COLO668 (cell line): Measurements from ENCODE around the gene OPTC.
A peak's percentile ranks its signal among the peaks of the same experiment; 100 is the strongest.
"Not testable (repeated sequence)": the region's sequence is repeated elsewhere in the genome, so short reads cannot be mapped to it uniquely, and the experiment has no call there.

Experiments used
- DNase-seq: peaks from one replicate; lab custom pipeline; 2025; ENCODE audit not compliant: unreplicated experiment; lab: John Stamatoyannopoulos, UW

The OPTC gene, protein sequence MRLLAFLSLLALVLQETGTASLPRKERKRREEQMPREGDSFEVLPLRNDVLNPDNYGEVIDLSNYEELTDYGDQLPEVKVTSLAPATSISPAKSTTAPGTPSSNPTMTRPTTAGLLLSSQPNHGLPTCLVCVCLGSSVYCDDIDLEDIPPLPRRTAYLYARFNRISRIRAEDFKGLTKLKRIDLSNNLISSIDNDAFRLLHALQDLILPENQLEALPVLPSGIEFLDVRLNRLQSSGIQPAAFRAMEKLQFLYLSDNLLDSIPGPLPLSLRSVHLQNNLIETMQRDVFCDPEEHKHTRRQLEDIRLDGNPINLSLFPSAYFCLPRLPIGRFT

DNA sequence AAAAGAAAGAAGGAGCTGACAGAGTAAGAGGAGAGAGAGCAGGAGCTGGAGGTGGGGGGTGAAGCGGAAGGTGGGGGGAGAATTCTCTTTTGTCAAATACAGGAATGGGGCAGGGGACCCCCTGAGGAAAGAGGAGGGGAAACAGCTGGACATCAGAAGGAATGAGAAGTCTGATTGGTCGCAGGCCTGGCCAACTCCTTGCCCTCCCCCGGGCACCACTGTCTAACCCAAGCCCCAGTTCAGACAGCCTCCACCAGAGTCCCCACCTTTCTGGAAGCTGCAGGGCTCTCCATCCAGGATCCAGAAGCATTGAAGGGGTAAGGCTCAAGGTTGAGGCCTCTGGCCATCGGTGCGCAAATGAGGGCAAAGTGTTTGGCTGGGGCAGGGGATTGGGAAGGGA is at the start of gene OPTC:
TSS of gene OPTC (plus strand) at position 253 of the 400 bp plus-strand sequence. CDS start 1,853 bp downstream, outside the sequence.
- no peak for DNase-seq

DNA sequence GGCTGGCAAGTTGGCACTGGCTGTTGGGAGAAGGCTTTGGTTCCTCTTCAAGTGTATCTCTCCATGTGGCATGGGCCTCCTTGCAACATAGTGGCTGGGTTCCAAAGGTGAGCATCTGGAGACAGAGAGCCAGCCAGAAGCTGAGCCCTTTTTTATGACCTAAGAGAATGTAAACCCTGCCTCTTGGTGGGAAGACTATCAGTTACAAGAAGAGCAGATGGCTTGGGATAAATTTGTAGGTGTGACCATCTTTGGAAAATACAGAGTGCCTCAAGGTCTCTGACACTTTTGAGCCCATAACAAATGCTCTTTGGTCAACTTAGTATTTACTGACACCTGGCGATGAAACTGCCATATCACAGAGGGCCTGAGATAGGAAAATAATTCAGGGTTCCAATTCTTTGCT is 49.8 kb upstream of the OPTC start:
- no peak for DNase-seq

DNA sequence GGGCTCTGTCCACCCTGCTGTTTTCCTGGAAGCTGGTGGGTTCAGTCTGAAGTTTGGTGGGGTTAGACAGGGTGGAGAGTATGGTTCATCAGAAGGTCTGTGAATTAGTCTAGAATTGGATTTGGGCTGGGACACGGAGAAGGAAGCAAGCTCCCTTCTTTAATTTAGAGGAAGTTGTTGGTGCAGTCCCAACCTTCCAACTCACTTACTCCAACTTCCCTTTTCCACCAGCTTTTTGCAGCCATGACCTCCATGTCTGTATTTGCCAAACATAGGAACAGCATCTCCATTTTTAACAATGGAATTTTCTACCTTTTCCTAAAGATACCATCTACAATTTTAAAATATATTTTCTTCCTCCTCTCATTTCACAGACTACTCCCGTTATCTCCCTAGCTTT is 46.8 kb upstream of the OPTC start:
- DNase-seq = no peak

DNA sequence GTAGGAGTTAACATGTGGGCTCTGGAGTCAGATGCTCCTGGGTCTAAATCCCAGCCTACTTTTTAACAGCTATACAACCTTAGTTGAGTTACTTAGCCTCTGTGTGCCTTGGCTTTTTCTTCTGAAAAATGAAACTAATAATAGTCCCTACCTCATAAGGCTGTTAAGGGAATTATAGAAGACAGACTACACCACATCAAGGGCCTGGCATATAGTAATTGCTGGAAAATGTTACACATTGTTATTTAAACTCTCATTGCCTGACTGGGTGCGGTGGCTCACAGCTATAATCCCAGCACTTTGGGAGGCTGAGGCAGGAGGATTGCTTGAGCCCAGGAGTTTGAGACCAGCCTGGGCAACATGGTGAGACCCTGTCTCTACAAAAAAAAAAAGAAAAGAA is 46.4 kb upstream of the OPTC start:
- not testable (repeated sequence) for DNase-seq

DNA sequence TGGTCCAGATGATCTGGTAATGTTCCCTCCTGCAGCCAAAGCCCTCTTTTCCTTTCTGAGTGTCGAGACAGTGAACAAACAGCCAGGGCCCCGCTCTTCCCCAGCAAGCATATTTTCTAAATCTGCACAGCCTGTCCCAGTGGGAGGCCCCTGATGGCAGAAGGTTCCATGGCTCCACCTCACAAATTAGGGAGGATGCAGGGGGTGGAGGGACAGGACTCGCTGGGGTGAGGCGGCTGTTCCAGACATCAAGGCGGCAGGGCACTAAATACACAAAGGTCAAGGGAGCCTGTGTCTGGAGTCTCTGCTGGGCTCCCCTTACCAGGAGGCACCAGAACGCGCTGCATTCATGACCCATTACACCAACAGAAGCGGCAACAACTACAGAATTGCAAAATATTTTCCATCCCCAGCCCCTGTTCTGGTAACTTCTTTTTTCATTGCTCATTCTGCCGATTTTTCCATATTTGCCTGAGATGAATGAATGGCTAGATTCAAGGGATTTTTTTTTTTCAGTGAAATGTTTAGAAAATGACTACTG is 45.4 kb upstream of the OPTC start:
- DNase-seq = no peak

DNA sequence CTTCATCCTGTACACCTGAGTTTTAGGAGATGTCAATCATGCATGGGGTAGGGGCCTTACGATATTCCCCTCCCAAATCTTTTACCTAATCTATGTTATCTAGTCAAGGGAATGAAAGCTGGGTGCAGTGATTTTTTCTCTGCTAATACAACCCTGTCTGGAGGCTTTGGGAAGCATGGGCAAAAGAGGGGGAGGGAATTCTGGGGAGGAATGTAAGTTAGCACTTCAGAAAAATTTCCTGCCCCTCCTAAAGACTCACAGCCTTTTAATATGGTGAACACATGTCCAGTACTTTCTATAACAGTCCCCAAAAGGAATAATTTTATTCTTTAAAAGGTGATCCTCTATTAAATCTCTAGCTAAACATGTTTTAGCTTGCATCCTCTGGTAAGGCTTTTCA is 44.0 kb upstream of the OPTC start:
- no peak for DNase-seq

DNA sequence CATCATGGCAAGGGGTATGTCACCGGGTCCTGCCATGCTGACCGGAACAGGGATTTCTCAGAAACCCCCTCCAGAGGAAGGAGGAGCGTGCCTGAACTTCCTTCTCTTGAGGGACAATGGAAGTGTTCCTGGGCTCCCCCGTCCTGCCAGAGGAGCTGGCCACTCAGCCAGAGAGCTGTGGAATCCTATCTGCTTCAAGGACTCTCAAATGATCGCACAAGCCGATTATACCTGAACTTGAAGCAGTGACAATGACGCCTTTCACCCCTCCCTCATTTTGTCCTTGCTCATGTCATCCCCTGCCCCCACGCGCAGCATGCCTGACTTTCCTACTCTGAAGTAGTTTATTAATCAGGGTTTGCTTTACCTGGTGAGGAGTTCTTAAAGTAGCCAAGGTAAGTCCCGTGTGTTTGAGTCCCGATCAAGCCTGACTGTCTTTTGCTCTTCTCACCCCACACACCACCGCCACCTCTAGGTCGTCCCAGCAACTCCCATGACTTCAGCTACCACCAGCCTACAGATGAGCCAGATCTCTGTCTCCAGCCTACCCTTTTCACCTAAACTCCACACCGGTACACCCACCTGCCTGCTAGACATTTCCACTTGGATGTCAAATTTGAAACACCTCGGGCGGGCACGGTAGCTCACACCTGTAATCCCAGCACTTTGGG is 43.3 kb upstream of the OPTC start:
- no peak for DNase-seq

DNA sequence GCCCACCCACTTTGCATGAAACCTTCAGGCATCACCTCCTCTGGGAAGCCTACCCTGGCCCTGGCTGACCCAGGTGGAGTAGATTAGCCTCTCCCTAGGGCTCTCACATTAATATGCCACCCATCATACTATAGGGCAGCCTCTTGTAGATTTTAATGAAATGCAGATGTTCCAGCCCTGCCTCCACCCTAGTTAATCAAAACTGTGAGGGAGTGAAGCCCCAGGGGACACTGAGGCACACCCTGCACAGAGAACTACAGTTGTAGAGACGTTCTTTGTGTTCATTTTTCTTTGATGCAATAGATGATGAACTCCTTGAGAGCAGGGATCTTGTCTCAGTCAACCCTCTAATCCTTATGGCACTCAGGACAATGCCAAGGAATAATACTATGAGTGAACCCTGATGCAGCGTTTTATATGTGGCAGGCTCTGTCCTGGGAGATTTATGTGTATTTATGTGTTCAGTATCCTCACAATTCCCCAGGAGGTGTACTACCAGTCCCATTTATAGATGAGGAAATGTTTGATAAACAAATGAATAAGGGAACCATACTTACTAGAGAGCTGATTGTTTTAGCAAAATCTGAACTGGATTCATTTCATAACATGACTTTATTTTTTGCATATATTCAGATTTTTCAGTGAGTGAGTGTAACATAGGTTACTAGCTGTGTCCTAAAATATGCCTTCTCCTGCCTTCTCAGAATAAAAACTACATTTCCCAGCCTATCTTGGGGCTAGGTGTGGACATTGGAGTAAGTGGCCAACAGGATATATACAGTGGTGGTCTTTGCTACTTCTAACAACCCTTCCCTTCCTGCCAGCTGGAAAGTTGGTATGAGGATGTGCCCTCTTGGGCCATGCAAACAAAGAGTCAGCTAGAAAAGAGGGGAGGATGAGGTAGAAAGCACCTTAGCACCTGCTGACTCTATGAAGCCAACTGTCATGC is 41.8 kb upstream of the OPTC start:
- DNase-seq = no peak

DNA sequence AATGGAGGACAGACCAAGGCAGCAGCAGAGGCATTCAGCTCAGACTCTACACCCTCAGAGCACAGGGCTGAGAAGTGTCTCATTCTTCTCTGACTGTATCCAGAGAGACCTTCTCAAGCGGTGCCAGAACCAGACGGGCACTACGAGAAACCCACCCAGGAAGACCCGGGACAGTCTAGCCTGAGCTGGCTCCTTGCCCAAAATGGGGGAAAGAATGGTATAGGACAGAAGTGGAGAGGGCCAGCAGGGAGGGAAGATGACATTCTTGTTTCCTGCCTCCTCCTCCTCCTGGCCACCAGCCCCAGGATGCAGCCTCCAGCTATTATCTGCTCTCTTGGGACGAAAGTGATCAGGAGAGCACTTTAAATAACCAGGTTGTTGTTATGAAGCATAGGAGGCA is 40.9 kb upstream of the OPTC start:
- no peak for DNase-seq

DNA sequence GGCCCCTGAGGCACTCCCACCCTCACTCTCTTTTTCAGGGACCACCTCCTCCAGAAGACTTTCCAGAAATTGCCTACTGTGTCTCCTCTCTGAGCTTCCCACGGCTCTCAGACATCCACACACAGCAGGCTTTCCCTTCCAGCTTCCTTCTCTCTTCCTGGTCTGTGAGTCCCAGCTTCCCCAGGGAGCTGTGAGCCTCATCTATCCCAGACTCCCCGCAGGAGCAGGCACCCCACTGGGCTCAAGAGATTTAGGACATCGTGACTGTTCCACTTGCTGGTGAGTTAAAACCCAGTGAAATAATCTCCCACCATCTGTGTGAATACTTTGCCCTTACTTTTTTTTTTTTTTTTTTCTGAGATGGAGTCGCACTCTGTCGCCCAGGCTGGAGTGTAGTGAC is 40.3 kb upstream of the OPTC start:
- DNase-seq = no peak

DNA sequence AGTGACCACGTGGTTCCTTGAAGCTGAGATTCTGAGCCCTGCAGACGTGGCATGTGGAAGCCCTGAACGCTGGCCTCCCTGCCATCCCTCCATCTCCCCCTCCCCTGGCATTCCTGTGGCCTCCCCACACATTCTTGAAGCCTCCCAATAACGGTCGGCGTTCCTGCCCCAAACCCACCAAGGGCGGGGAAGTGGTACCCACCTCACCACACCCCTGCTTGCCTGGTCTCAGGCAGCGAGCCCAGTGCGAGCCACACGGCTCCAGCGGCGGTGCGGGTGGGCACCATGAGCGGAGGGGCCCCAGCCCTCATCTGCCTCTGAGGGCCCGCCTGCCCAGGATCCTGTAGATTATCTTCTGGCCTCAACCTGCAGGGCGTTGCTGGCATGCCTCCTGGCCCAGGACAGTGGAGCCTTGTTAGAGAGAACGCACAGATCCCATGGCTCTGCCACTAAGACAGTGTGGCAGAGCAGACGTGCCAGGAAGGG is 38.9 kb upstream of the OPTC start:
- DNase-seq = no peak

DNA sequence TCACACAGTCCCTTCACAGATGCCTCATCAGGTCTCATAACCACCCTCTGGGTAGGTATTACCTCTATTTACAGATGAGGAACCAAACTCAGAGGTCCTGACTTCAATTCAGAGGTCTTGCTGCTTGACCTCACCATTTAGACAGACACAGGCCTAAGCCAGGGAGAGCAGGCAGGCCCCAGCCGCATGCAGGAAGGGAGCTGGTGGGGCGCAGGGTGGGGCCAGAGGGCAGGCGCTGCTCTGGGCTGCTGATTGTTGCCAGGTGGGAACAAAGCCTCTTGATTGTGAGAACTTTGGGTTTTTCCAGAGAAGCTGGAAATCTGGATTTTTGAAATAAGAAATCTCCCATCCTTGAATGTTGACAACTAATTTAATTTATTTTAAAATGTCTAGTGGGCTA is 38.2 kb upstream of the OPTC start:
- DNase-seq = no peak

DNA sequence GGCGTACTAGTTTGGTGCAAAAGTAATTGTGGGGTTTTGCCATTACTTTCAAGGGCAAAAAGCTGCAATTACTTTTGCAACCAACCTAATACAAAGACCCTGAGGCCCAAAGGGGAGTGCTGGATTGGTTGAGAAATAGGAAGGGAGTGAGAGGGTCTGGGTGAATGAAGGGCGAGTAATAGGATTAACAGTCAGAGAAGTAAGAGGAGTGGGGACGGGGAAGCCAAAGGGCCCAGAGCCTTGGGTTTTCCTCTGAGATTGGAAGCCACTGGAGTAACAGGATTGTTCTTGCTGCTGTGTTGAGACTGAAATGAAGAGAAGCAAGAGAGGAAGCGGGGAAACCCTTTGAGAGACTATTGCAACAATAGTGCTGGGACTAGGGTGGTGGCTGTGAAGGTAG is 37.4 kb upstream of the OPTC start:
- no peak for DNase-seq

DNA sequence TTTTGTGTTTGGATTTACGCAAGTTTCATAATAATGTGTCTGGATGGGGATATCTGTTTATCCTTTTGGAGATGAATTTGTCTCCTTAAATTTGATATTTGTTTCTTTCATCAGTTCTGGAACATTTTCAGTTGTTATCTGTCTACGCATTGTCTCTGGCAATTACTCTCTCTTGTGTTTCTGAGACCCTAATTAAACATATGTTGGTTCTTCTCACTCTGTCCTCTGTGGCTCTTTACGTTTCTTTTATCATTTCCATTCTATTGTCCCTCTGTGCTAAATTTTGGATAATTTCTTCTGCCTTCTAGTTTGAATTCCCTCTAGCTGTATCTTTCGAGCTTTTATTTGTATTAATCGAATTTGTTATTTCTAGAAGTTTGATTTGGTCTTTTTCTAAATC is 35.9 kb upstream of the OPTC start:
- DNase-seq = no peak

DNA sequence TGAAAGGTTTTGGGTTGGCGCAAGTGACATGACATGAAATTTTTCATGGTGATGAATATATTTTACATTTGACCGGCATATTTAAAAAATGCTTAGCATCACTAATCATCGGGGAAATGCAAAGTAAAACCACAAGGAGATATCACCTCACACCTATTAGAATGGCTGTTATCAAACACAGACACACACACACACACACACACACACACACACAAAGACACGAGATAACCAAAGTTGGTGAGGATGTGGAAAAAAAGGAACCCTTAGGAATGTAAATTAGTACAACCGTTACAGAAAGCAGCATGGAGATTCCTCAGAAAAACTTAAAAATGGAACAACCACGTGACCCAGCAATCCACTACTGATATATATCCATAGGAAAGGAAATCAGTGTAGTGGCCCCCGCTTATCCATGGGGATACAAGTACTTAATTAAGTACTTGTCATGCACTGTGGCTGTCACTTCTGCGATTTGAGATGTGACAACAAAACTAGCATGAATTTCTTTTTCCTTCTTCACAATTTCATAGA is 34.2 kb upstream of the OPTC start:
- no peak for DNase-seq

DNA sequence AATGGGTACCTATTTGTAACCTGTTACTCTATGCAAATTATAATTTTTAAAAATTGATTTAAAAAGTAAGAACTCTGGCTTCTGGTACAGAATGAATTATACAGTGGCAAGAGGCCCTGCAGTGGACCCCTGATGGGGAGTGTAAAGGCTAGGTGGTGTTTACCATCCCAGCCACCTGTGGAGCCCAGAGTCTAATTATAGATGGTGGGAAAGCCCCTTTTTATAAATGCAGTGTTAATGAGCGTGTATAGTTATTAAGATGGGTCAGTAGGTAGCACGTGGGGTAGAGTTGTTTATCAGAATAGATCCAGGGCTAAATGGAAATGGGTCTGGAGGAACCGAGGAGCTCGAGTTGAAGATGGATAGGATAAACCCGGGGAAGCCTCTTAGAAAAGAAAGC is 32.2 kb upstream of the OPTC start:
- peak; percentile 21 for DNase-seq

DNA sequence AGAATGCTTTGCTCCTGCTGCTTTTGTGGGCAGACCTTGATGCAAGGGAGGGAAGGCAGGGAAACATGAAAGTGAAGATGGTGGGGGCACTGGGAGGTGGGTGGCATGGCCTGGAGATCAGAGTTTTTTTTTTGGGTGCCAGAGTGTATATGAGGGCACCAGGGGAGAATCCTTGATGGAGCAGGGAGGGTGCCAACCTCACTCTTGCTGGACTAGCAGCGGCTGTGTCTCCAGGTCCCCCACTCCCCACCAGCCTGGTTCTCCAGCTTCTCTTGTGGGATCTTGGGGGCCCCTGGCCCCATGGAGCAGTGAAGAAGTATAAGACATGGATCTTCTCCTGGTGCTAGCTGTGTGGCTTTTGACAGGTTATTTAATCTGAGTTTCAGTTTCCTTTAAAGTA is 31.8 kb upstream of the OPTC start:
- no peak for DNase-seq

DNA sequence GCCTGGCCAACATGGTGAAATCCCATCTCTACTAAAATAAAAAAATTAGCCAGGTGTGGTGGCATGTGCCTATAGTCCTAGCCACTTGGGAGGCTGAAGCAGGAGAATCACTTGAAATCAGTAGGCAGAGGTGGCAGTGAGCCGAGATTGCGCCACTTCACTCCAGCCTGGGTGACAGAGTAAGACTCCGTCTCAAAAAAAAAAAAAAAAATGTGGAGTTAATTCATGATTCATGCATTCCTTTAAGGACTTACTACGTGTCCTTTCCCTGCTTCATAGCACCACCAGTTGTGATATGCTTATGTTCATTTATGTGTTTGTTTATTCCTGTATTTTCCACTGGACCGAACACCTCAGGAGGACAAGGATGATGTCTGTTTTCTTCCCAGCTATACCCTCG is 31.1 kb upstream of the OPTC start:
- no peak for DNase-seq

DNA sequence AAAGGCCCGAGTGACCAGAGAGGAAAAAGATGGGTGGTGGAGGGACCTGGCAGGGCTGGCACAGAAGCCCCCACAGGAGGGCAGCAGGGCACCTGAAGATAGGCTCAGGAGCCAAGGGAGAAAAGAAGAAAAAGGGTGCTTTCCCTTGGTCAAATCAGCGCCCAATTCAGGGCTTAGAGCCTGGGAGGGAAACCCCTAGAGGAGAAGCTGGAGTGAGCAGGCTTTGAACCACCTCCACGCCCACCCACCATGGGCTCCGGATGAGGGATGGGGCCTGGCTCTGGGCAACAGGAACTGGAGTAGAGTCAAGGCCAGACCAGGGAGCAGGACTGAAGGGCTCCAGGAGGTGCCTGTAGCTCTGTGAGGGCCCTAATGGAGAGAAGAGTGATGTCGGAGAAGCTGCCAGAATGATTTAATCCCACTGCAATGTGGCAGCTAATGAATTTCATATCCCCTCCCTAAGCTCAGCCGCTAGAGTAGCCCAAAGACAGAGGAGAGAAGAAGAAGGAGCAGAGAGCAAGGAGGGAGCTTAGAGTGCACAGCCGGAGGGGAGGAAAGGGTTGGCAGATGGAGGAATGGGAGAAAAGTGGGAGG is 30.4 kb upstream of the OPTC start:
- no peak for DNase-seq

DNA sequence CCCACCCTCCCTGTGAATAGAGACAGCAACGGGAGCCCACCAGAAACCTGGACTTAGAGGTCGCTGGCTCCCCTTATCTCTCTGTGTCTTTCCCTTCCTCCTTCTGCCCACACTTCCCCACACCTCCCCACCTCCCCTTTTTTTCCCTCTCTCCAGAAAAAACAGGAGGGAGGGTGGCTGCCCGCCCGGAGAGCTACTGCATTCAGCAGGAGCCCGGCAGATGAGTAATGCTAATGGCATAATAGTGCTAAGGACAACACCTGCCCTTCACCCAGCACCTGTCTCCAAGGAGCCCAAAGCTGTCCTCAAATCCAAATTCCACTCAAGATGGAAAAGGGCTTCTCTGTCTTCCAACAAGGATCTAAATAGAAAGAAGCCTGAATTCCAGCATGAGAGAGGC is 29.7 kb upstream of the OPTC start:
- DNase-seq = peak; percentile 53

DNA sequence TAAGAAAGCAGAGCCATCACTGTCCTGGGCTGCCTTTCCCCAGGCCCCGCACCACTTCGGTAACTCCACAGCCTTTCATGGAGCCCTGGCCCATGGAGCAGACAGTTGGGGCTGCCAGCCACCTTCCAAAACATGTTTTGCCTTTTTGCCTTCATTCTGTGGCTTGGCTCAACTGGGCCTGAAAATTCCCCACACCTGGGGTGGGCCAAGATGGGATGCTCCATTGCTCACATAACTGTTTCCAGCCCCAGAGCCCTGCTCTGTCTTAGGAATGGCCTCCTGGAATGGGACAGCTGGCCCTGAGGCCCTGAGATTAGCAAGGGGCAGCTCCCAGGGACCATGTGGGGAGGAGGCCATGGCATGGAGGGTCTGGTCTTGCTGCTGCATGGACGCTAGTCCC is 29.2 kb upstream of the OPTC start:
- no peak for DNase-seq
